ENCODE results near the gene S100A1. TPM values are rescaled to one million over a fixed set of nuclear protein-coding genes. Genes with fewer than 3 reads are reported as not detected.

Gene S100A1
- total and polyA plus RNA-seq, 2 of the 13 experiments (the other 11 are each of a cell fraction or from before 2014, with no cell fraction given) = 120 to 251 TPM

DNA sequence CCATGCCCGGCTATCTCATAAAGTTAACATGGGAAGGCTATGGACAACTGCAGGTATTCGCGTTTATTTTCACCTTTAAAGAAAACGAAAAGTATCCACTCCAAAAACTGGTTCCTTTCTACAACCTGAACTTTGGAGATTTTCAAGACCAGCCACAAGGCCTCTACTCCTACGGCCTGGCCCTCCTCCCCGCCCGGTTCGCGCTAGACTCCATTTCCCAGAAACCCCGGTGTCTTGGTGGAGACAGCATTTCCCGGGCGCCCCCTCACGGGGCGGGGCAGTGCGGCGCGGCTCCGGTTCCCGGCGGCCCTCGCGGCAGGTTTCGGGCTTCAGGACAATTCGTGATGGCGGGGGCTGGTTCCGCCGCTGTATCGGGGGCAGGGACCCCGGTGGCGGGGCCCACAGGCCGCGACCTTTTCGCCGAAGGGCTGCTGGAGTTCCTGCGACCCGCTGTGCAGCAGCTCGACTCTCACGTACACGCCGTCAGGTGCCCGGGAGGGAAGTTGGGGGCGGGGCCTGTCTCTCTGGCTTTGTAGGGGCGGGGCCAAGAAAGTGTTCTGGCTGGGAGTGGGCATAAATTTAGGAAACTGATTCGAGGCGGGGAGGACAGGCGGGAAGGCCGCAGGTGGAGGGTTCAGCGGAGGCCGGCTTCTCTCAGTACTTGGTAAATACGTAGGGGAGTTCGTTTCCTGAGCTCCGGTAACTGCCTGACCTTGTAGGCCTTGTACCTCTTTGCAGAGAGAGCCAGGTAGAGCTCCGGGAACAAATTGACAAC, 30.4 kb downstream of the S100A1 start, which contains the start of gene SNAPIN (continued):
- TF ChIP-seq, protein P1, sequence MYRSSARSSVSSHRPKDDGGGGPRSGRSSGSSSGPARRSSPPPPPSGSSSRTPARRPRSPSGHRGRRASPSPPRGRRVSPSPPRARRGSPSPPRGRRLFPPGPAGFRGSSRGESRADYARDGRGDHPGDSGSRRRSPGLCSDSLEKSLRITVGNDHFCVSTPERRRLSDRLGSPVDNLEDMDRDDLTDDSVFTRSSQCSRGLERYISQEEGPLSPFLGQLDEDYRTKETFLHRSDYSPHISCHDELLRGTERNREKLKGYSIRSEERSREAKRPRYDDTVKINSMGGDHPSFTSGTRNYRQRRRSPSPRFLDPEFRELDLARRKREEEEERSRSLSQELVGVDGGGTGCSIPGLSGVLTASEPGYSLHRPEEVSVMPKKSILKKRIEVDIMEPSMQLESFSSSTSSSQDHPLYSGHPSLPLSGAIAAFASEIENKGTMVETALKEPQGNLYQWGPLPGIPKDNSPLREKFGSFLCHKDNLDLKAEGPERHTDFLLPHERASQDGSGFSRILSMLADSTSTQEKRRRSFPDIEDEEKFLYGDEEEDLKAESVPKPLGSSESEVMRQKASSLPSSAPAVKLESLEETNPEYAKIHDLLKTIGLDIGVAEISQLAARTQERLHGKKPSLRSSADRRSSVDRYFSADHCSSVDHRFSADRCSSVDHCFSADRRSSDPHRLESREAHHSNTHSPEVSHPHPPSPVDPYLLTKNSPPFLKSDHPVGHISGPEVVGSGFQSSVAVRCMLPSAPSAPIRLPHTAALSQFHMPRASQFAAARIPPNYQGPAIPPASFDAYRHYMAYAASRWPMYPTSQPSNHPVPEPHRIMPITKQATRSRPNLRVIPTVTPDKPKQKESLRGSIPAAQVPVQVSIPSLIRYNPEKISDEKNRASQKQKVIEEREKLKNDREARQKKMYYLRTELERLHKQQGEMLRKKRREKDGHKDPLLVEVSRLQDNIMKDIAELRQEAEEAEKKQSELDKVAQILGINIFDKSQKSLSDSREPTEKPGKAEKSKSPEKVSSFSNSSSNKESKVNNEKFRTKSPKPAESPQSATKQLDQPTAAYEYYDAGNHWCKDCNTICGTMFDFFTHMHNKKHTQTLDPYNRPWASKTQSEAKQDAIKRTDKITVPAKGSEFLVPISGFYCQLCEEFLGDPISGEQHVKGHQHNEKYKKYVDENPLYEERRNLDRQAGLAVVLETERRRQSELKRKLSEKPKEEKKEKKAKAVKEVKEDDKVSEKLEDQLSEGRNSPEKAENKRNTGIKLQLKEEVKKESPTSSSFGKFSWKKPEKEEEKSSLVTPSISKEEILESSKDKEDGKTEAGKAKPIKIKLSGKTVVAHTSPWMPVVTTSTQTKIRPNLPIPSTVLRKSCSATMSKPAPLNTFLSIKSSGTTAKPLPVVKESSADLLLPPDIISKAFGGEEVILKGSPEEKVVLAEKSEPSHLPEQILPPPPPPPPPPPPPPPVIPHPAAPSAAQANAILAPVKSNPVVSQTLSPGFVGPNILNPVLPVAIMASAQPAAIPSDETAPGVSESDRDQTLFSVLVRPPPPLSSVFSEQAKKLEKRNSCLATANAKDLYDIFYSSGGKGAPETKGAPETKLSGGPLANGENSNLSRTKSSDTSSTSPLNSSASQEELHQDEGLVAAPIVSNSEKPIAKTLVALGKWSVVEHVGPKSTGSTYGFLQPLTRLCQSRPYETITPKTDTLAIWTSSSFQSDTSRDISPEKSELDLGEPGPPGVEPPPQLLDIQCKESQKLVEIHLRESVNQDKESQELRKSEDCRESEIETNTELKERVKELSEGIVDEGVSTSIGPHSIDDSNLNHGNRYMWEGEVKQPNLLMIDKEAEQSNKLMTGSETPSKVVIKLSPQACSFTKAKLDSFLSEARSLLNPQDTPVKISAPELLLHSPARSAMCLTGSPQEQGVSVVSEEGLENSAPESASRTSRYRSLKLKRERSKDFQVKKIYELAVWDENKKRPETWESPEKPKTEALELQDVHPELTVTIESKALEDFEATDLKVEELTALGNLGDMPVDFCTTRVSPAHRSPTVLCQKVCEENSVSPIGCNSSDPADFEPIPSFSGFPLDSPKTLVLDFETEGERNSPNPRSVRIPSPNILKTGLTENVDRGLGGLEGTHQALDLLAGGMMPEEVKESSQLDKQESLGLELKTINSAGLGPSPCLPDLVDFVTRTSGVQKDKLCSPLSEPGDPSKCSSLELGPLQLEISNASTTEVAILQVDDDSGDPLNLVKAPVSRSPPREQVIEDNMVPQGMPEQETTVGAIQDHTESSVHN (CRISPR knock-in tag; IDR thresholded peaks at IDR 0.05) = no peak
- no peak for TF ChIP-seq ZNF577 (CRISPR knock-in tag; IDR thresholded peaks at IDR 0.05; ENCODE audit: borderline replicate concordance, low read depth)
- peak; percentile 66 for TF ChIP-seq HOXA3 (CRISPR knock-in tag; IDR thresholded peaks at IDR 0.05)
- TF ChIP-seq ZNF124 (CRISPR knock-in tag; IDR thresholded peaks at IDR 0.05) = peak; percentile 92; the same call in 1 of the 2 replicates
- TF ChIP-seq, protein P2, sequence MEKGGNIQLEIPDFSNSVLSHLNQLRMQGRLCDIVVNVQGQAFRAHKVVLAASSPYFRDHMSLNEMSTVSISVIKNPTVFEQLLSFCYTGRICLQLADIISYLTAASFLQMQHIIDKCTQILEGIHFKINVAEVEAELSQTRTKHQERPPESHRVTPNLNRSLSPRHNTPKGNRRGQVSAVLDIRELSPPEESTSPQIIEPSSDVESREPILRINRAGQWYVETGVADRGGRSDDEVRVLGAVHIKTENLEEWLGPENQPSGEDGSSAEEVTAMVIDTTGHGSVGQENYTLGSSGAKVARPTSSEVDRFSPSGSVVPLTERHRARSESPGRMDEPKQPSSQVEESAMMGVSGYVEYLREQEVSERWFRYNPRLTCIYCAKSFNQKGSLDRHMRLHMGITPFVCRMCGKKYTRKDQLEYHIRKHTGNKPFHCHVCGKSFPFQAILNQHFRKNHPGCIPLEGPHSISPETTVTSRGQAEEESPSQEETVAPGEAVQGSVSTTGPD (CRISPR knock-in tag; IDR thresholded peaks at IDR 0.05) = 0 out of 2 replicates have a peak, but pooled peaks have one; percentile 18
- no peak for TF ChIP-seq DNMT3B (CRISPR knock-in tag; conservative IDR thresholded peaks at IDR 0.05)
- TF ChIP-seq ZNF891 (CRISPR knock-in tag; IDR thresholded peaks at IDR 0.05) = peak; percentile 90
- TF ChIP-seq, protein P3, sequence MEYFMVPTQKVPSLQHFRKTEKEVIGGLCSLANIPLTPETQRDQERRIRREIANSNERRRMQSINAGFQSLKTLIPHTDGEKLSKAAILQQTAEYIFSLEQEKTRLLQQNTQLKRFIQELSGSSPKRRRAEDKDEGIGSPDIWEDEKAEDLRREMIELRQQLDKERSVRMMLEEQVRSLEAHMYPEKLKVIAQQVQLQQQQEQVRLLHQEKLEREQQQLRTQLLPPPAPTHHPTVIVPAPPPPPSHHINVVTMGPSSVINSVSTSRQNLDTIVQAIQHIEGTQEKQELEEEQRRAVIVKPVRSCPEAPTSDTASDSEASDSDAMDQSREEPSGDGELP (IDR thresholded peaks at IDR 0.05; ENCODE audit: borderline replicate concordance, low read depth) = 0 out of 2 replicates have a peak, but pooled peaks have one; percentile 16
- no peak for TF ChIP-seq U2AF2 (IDR thresholded peaks at IDR 0.05; ENCODE audit: low read depth, low read length)
